ENCODE measurements around the gene SUN3. TPM values are rescaled to one million over a fixed set of nuclear protein-coding genes. Genes with fewer than 3 reads are reported as not detected.

Gene SUN3
- total and polyA plus RNA-seq, 2 of the 8 experiments (the other 6 are each of a cell fraction or from before 2014, with no cell fraction given), result not detected

GRCh38 chr7:48077423-48077822, 48.5 kb upstream of the SUN3 start:
- no peak overlapping the region for H3K56ac ChIP-seq (replicated peaks; ENCODE audit: insufficient read length, low read depth, low read length)
- H3K4me2 ChIP-seq (ENCODE audit: insufficient read depth in 1 of 2, low read depth in 2 of 2, low read length in 2 of 2), result no peak overlapping the region
- H4K8ac ChIP-seq (ENCODE audit: extremely low read depth, insufficient read depth, low read length), result no peak overlapping the region
- no peak for FAIRE-seq
- H3K27ac ChIP-seq (ENCODE audit: low read depth, low read length), result no peak overlapping the region
- H3K4me1 ChIP-seq (replicated peaks in 1 of 4; ENCODE audit: control insufficient read depth in 3 of 4, insufficient read depth in 4 of 4, low read length in 3 of 4), result no peaks in the 10 kb centered on the region
- no peak overlapping the region for H3K14ac ChIP-seq (ENCODE audit: insufficient read length)
- POLR2A ChIA-PET (ENCODE audit: partially characterized antibody), result interaction anchor here (1.2 to 2.0 kb wide), 3 partner anchors 9 to 12 kb away, joined by 3 to 5 read pairs (median 5); partner anchors contain the start of gene UPP1
- H3K36me3 ChIP-seq (ENCODE audit: control insufficient read depth in 2 of 4, insufficient read depth in 4 of 4, low read length in 3 of 4), result no peaks in the 10 kb centered on the region
- H3K9me3 ChIP-seq (ENCODE audit: insufficient read depth in 2 of 2, low read depth in 1 of 2, low read length in 1 of 2), result no peaks in the 10 kb centered on the region
- WGBS, 2 experiments (ENCODE audit: extremely low coverage in 1 of 2, insufficient coverage in 1 of 2, insufficient read length in 1 of 2, insufficient replicate concordance in 2 of 2, low coverage in 1 of 2, low lambda C conversion rate in 2 of 2, missing lambda C conversion rate in 1 of 2), result 100% methylated on average over 1 of the region's 1 CpG; no CpG with 5 or more reads in 1 of the 2 experiments
- no peaks in the 10 kb centered on the region for H3K79me2 ChIP-seq (ENCODE audit: control insufficient read depth in 1 of 2, insufficient read depth in 2 of 2, low read length in 2 of 2)
- H4K5ac ChIP-seq (ENCODE audit: insufficient read length, low read depth, low read length), result no peak overlapping the region
- no peaks in the 10 kb centered on the region for H3K79me1 ChIP-seq (ENCODE audit: low read depth, low read length)
- no peak overlapping the region for H2BK12ac ChIP-seq (ENCODE audit: low read depth, low read length)
- no peak overlapping the region for H4K91ac ChIP-seq (replicated peaks; ENCODE audit: insufficient read length, low read length)
- H2BK5ac ChIP-seq (ENCODE audit: low read depth, low read length), result no peak overlapping the region
- H3K4me3 ChIP-seq (ENCODE audit: extremely low read depth in 1 of 4, insufficient read depth in 2 of 4, low read depth in 3 of 4, low read length in 4 of 4), result no peak overlapping the region
- H2BK120ac ChIP-seq (replicated peaks; ENCODE audit: low read depth, low read length), result no peak overlapping the region
- no peak overlapping the region for H2AK5ac ChIP-seq (ENCODE audit: low read depth, low read length)
- H2AFZ ChIP-seq (ENCODE audit: low read length), result no peak overlapping the region
- no peak overlapping the region for H2BK20ac ChIP-seq (ENCODE audit: low read length)
- no peak for TF ChIP-seq CEBPB (IDR thresholded peaks at IDR 0.05; ENCODE audit: low read depth, low read length)
- no peak for TF ChIP-seq KDM4A (IDR thresholded peaks at IDR 0.05; ENCODE audit: low read depth, low read length, severe bottlenecking)
- no peak for TF ChIP-seq EZH2 (IDR thresholded peaks at IDR 0.05; ENCODE audit: low read depth, low read length, severe bottlenecking)
- TF ChIP-seq BRCA1 (IDR thresholded peaks at IDR 0.05; ENCODE audit: low read depth, low read length), result no peak
- TF ChIP-seq GTF2F1 (IDR thresholded peaks at IDR 0.05; ENCODE audit: borderline replicate concordance, low read depth, low read length), result no peak
- no peak for TF ChIP-seq TAF7 (optimal IDR thresholded peaks at IDR 0.05; ENCODE audit: borderline replicate concordance, low read depth, low read length)
- TF ChIP-seq SP1 (IDR thresholded peaks at IDR 0.05; ENCODE audit: low read depth, low read length), result no peak
- no peak overlapping the region for H2BK15ac ChIP-seq (ENCODE audit: low read length)
- no peak for DNase-seq (ENCODE audit: low read depth in 1 of 2, low spot score in 2 of 2)
- no peaks in the 10 kb centered on the region for H4K20me1 ChIP-seq (replicated peaks in 1 of 2; ENCODE audit: control insufficient read depth in 1 of 2, insufficient read depth in 2 of 2, low read length in 2 of 2)
- no peak overlapping the region for H3K9ac ChIP-seq (replicated peaks in 1 of 4; ENCODE audit: extremely low read depth in 1 of 4, low read depth in 3 of 4, low read length in 3 of 4)
- CTCF ChIA-PET (ENCODE audit: partially characterized antibody), result interaction anchor here (0.6 to 1.0 kb wide), 4 partner anchors 23 to 601 kb away, joined by 3 read pairs; no protein-coding TSS in a partner anchor
- no peak overlapping the region for H3K23ac ChIP-seq (ENCODE audit: insufficient read length)
- no peaks in the 10 kb centered on the region for H3K27me3 ChIP-seq (replicated peaks in 1 of 4; ENCODE audit: control insufficient read depth in 3 of 4, extremely low read depth in 1 of 4, insufficient read depth in 3 of 4, low read length in 3 of 4)
- H3K4ac ChIP-seq (replicated peaks; ENCODE audit: insufficient read length, low read depth, low read length), result no peak overlapping the region
- H3K18ac ChIP-seq (ENCODE audit: extremely low read depth, low read length), result no peak overlapping the region
- H3K23me2 ChIP-seq (ENCODE audit: low read depth, low read length), result no peaks in the 10 kb centered on the region

Measured in H1 (cell line).